Gastrocnemius medialis (tissue), 4 donors: ENCODE results near the gene SLC2A14.

Experiments
- POLR2A ChIP-seq, 2 donors: fragments of 450-650 bp; IDR thresholded peaks; one replicate each; pipeline ENCODE4 v1.6.1; 2017; ENCODE audit warnings: antibody characterized with exemption in 2 of 2, mild to moderate bottlenecking in 2 of 2, moderate library complexity in 2 of 2
- TF ChIP-seq, protein P1 (sequence below), 5 experiments: fragments of 450-650 bp in 3 of 5; fragments of 200-600 bp in 2 of 5; sonication (generic) in 2 of 5; IDR thresholded peaks in 4 of 5; conservative IDR thresholded peaks in 1 of 5; 1 replicate in 4 of 5; 2 replicates in 1 of 5; pipeline ENCODE4 v1.5.1; 2016 to 2019; ENCODE audit warnings: antibody characterized with exemption in 5 of 5, mild to moderate bottlenecking in 3 of 5, moderate library complexity in 3 of 5

DNA sequence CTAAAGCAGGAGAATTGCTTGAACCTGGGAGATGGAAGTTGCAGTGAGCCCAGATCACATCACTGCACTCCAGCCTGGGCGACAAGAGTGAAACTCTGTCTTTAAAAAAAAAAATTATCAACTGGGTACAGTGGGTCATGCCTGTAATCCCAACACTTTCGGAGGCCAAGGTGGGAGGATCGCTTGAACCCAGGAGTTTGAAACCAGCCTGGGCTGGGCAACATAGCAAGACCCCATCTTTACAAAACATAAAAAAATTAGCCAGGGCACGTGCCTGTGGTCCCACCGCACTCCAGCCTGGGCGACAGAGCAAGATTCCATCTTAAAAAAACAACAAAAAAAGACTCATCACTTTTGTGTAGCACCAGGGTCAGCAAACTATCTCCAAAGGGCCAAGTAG lies 90.7 kb downstream of the SLC2A14 start:
- TF ChIP-seq, protein P1, sequence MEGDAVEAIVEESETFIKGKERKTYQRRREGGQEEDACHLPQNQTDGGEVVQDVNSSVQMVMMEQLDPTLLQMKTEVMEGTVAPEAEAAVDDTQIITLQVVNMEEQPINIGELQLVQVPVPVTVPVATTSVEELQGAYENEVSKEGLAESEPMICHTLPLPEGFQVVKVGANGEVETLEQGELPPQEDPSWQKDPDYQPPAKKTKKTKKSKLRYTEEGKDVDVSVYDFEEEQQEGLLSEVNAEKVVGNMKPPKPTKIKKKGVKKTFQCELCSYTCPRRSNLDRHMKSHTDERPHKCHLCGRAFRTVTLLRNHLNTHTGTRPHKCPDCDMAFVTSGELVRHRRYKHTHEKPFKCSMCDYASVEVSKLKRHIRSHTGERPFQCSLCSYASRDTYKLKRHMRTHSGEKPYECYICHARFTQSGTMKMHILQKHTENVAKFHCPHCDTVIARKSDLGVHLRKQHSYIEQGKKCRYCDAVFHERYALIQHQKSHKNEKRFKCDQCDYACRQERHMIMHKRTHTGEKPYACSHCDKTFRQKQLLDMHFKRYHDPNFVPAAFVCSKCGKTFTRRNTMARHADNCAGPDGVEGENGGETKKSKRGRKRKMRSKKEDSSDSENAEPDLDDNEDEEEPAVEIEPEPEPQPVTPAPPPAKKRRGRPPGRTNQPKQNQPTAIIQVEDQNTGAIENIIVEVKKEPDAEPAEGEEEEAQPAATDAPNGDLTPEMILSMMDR (IDR thresholded peaks at IDR 0.05 in 4 of 5, conservative IDR thresholded peaks at IDR 0.05 in 1 of 5): no peak
- TF ChIP-seq POLR2A (IDR thresholded peaks at IDR 0.05): no peak
